ENCODE measurements around the gene PPP1R18. TPM values are rescaled to one million over a fixed set of nuclear protein-coding genes. Genes with fewer than 3 reads are reported as not detected.

Gene PPP1R18
- total and polyA plus RNA-seq, 9 of the 15 experiments (the other 6 are each of a cell fraction or from before 2014, with no cell fraction given) = 12.0 to 99.2 (median 42.6) TPM

DNA sequence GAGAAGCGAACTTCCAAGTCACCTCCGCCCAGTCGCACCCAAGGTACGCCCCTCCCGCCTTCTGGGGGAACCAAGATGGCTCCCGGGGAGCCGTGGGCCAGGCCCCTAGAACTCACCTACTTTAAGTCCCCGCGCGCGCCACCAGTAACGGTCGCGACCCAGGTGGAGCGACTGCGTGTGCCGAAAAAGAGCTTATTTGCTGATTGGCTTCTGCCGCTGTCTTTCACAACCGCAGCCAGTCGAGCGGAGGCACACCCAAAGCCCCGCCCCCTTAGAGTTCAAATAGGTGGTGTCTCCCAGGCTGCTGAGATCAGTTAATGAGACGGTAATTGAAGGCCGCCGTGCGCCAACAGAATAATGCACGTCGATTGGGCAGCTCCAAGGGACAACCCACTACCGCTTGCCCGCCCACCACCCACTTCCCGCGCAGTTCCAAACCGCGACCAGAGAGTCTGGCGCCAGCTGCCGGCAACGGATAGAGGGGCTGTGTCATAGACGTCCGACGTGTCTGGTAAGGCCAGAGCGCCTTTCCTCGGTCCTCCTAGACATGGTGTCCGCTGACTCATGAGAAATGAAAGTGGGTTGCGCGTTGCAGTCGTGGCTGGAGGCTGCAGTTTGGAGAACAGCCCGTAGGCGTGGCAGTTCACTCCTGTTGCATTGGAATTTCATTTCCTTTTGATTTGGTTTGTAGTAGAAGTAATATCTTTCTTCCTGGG is 30.8 kb upstream of the PPP1R18 start, which contains the start of gene MDC1 (continued):
- TF ChIP-seq NR0B1 (IDR thresholded peaks at IDR 0.05; ENCODE audit: partially characterized antibody) (no peak), ATF7 (IDR thresholded peaks at IDR 0.05) (peak; percentile 96), PHF21A (IDR thresholded peaks at IDR 0.05; ENCODE audit: borderline replicate concordance, low read depth) (no peak), COPS2 (conservative IDR thresholded peaks at IDR 0.05) (no peak), ZNF778 (CRISPR knock-in tag; IDR thresholded peaks at IDR 0.05) (no peak), ZNF124 (CRISPR knock-in tag; IDR thresholded peaks at IDR 0.05) (no peak), RBM22 (IDR thresholded peaks at IDR 0.05; ENCODE audit: low read depth, low read length, poor library complexity, severe bottlenecking) (no peak), ZBTB34 (CRISPR knock-in tag; IDR thresholded peaks at IDR 0.05) (no peak), SAP30 (IDR thresholded peaks at IDR 0.05; ENCODE audit: borderline replicate concordance, insufficient read depth, low read depth, low read length, poor library complexity, severe bottlenecking) (peak; percentile 53), HMGN3 (IDR thresholded peaks at IDR 0.05; ENCODE audit: borderline replicate concordance, extremely low read depth, insufficient read length, low read depth, low read length) (peak; percentile 86), ZFX (CRISPR knock-in tag; IDR thresholded peaks at IDR 0.05) (peak; percentile 90), MCM3 (IDR thresholded peaks at IDR 0.05) (no peak)
